HepG2 (cell line): ENCODE measurements around the gene SEC16A. TPM values are rescaled to one million over a fixed set of nuclear protein-coding genes. Genes with fewer than 3 reads are reported as not detected.

Experiments
- BCL6 ChIP-seq: IDR thresholded peaks from 2 replicates; pipeline ENCODE4 v1.6.1; 2016; ENCODE audit warnings: missing genetic modification reagents, missing compliant biosample characterization
- BRF2 ChIP-seq: sonication (generic); formaldehyde crosslinking; IDR thresholded peaks from 2 replicates; pipeline ENCODE4 v1.8.1; 2022; ENCODE audit warnings: mild to moderate bottlenecking, missing genetic modification reagents
- CENPX ChIP-seq: sonication (generic); formaldehyde crosslinking; IDR thresholded peaks from 2 replicates; pipeline ENCODE4 v1.9.0; 2021; ENCODE audit warnings: mild to moderate bottlenecking, missing genetic modification reagents, moderate library complexity
- EEA1 ChIP-seq: sonication (generic); formaldehyde crosslinking; IDR thresholded peaks from 2 replicates; pipeline ENCODE4 v1.5.1; 2020; ENCODE audit warnings: mild to moderate bottlenecking, missing genetic modification reagents, borderline replicate concordance
- ETV6 ChIP-seq: sonication (generic); formaldehyde crosslinking; conservative IDR thresholded peaks from 2 replicates; pipeline ENCODE4 v1.4.0; 2020; ENCODE audit warnings: missing genetic modification reagents
- HNRNPUL1 ChIP-seq: fragments of 200-400 bp; formaldehyde crosslinking; IDR thresholded peaks from 2 replicates; pipeline ENCODE4 v1.6.1; 2017; ENCODE audit warnings: low read depth, mild to moderate bottlenecking, low read length, moderate library complexity
- HOXA5 ChIP-seq: sonication (generic); formaldehyde crosslinking; IDR thresholded peaks from 2 replicates; pipeline ENCODE4 v1.4.0; 2020; ENCODE audit warnings: missing genetic modification reagents
- KDM5A ChIP-seq: fragments of 200-600 bp; sonication (generic); IDR thresholded peaks from 2 replicates; pipeline ENCODE4 v1.7.0; 2018; ENCODE audit warnings: antibody characterized with exemption, mild to moderate bottlenecking, low read length, borderline replicate concordance
- MTF1 ChIP-seq: sonication (generic); formaldehyde crosslinking; IDR thresholded peaks from 2 replicates; pipeline ENCODE4 v1.5.0; 2020; ENCODE audit warnings: missing genetic modification reagents
- PHF20 ChIP-seq: sonication (generic); formaldehyde crosslinking; IDR thresholded peaks from 2 replicates; pipeline ENCODE4 v1.5.0; 2020; ENCODE audit warnings: mild to moderate bottlenecking, missing genetic modification reagents
- PRDM4 ChIP-seq: sonication (generic); formaldehyde crosslinking; IDR thresholded peaks from 2 replicates; pipeline ENCODE4 v1.9.0; 2021; ENCODE audit warnings: missing genetic modification reagents, borderline replicate concordance
- ZKSCAN1 ChIP-seq: fragments of 150-350 bp; IDR thresholded peaks from 2 replicates; pipeline ENCODE4 v1.6.1; 2014; ENCODE audit warnings: low read length
- ZNF335 ChIP-seq: sonication (generic); formaldehyde crosslinking; IDR thresholded peaks from 2 replicates; pipeline ENCODE4 v1.4.0; 2020; ENCODE audit warnings: missing genetic modification reagents
- ZNF496 ChIP-seq: sonication (generic); formaldehyde crosslinking; IDR thresholded peaks from 2 replicates; pipeline ENCODE4 v1.8.1; 2023; ENCODE audit warnings: mild to moderate bottlenecking, moderate library complexity, missing genetic modification reagents; ENCODE audit not compliant: insufficient replicate concordance
- ZNF576 ChIP-seq: sonication (generic); formaldehyde crosslinking; IDR thresholded peaks from 2 replicates; pipeline ENCODE4 v1.4.0; 2020; ENCODE audit warnings: mild to moderate bottlenecking, missing genetic modification reagents
- ZNF589 ChIP-seq: sonication (generic); formaldehyde crosslinking; conservative IDR thresholded peaks from 2 replicates; pipeline ENCODE4 v1.8.0; 2022; ENCODE audit warnings: mild to moderate bottlenecking, moderate library complexity, missing genetic modification reagents
- ZNF773 ChIP-seq: sonication (generic); formaldehyde crosslinking; IDR thresholded peaks from 2 replicates; pipeline ENCODE4 v1.4.0; 2020; ENCODE audit warnings: missing genetic modification reagents, borderline replicate concordance
- ZNF891 ChIP-seq: sonication (generic); formaldehyde crosslinking; IDR thresholded peaks from 2 replicates; pipeline ENCODE4 v1.5.0; 2020; ENCODE audit warnings: mild to moderate bottlenecking, missing genetic modification reagents
- polyA plus RNA-seq, 8 experiments: library from polyadenylated mRNA; depleted of rRNA in 3 of 8; stranded (reverse) in 7 of 8; unstranded in 1 of 8; fragments of >200 nt; fragmentation: Illumina TruSeq in 4 of 8; extraction: Trizol in 4 of 8; gene quantifications; 2 replicates each; pipeline versions ENCODE4 v1.2.1 to v1.2.3, GENCODE V29; 2011 to 2016; ENCODE audit warnings: low read depth in 4 of 8, missing spikeins in 1 of 8, mixed read lengths in 1 of 8; ENCODE audit not compliant: insufficient read depth in 1 of 8
- total RNA-seq, 5 experiments: library from RNA; depleted of rRNA; stranded (reverse); fragments of >200 nt; fragmentation: Illumina TruSeq; extraction: Trizol; gene quantifications; 2 replicates each; pipeline ENCODE4 v1.2.3, GENCODE V29; 2016; ENCODE audit warnings: low read depth in 1 of 5
- TF ChIP-seq, protein P1 (sequence below): sonication (generic); formaldehyde crosslinking; IDR thresholded peaks from 2 replicates; pipeline ENCODE4 v1.8.0; 2022; ENCODE audit warnings: mild to moderate bottlenecking, missing genetic modification reagents
- TF ChIP-seq, protein P2 (sequence below): sonication (generic); formaldehyde crosslinking; IDR thresholded peaks from 2 replicates; pipeline ENCODE4 v1.4.0; 2020; ENCODE audit warnings: missing genetic modification reagents, borderline replicate concordance

Gene SEC16A
- total and polyA plus RNA-seq, 2 of the 13 experiments (the other 11 are each of a cell fraction or from before 2014, with no cell fraction given), result 15.9 to 18.9 TPM

GRCh38 chr9:136484153-136485048 is 1.6 kb upstream of the SEC16A start (continued):
- TF ChIP-seq, protein P1, sequence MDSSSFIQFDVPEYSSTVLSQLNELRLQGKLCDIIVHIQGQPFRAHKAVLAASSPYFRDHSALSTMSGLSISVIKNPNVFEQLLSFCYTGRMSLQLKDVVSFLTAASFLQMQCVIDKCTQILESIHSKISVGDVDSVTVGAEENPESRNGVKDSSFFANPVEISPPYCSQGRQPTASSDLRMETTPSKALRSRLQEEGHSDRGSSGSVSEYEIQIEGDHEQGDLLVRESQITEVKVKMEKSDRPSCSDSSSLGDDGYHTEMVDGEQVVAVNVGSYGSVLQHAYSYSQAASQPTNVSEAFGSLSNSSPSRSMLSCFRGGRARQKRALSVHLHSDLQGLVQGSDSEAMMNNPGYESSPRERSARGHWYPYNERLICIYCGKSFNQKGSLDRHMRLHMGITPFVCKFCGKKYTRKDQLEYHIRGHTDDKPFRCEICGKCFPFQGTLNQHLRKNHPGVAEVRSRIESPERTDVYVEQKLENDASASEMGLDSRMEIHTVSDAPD, result no peak
- TF ChIP-seq ZKSCAN1 (no peak), CENPX (no peak), ZNF773 (CRISPR knock-in tag) (no peak), MTF1 (CRISPR knock-in tag) (no peak), HOXA5 (CRISPR knock-in tag) (no peak), ZNF891 (CRISPR knock-in tag) (peak; percentile 5; the same call in 1 of the 2 replicates), PHF20 (CRISPR knock-in tag) (no peak), ZNF576 (no peak), ZNF496 (CRISPR knock-in tag) (no peak), PRDM4 (CRISPR knock-in tag) (no peak), KDM5A (no peak), ZNF589 (CRISPR knock-in tag) (peak; percentile 50; the same call in 1 of the 2 replicates), HNRNPUL1 (no peak), BRF2 (CRISPR knock-in tag) (no peak), EEA1 (no peak), ETV6 (CRISPR knock-in tag) (0 out of 2 replicates have a peak, but pooled peaks have one; percentile 19), BCL6 (CRISPR knock-in tag) (no peak), ZNF335 (CRISPR knock-in tag) (peak; percentile 73; the same call in 1 of the 2 replicates)
- TF ChIP-seq, protein P2, sequence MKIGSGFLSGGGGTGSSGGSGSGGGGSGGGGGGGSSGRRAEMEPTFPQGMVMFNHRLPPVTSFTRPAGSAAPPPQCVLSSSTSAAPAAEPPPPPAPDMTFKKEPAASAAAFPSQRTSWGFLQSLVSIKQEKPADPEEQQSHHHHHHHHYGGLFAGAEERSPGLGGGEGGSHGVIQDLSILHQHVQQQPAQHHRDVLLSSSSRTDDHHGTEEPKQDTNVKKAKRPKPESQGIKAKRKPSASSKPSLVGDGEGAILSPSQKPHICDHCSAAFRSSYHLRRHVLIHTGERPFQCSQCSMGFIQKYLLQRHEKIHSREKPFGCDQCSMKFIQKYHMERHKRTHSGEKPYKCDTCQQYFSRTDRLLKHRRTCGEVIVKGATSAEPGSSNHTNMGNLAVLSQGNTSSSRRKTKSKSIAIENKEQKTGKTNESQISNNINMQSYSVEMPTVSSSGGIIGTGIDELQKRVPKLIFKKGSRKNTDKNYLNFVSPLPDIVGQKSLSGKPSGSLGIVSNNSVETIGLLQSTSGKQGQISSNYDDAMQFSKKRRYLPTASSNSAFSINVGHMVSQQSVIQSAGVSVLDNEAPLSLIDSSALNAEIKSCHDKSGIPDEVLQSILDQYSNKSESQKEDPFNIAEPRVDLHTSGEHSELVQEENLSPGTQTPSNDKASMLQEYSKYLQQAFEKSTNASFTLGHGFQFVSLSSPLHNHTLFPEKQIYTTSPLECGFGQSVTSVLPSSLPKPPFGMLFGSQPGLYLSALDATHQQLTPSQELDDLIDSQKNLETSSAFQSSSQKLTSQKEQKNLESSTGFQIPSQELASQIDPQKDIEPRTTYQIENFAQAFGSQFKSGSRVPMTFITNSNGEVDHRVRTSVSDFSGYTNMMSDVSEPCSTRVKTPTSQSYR (CRISPR knock-in tag), result no peak
